Diencephalon (tissue), 1 donor: Measurements from ENCODE around the gene DENND6A. TPM values are rescaled to one million over a fixed set of nuclear protein-coding genes. Genes with fewer than 3 reads are reported as not detected.

Experiments
- small RNA-seq: library from RNA; depleted of rRNA; stranded (forward); fragments of <200 nt; gene quantifications from one replicate; pipeline ENCODE3, GENCODE V24; 2014
- total RNA-seq: library from RNA; depleted of rRNA; stranded (reverse); fragments of >200 nt; gene quantifications from one replicate; pipeline ENCODE4 v1.2.3, GENCODE V29; 2014

DENND6A gene, protein sequence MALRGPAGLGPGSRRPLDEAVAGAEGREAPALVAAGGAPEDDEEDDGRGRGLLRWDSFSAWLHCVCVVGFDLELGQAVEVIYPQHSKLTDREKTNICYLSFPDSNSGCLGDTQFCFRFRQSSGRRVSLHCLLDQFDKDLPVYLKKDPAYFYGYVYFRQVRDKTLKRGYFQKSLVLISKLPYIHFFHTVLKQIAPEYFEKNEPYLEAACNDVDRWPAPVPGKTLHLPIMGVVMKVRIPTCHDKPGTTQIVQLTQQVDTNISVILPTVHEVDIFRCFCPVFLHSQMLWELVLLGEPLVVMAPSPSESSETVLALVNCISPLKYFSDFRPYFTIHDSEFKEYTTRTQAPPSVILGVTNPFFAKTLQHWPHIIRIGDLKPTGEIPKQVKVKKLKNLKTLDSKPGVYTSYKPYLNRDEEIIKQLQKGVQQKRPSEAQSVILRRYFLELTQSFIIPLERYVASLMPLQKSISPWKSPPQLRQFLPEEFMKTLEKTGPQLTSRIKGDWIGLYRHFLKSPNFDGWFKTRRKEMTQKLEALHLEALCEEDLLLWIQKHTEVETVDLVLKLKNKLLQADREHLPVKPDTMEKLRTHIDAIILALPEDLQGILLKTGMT
- 38.3 TPM for total RNA-seq

DNA sequence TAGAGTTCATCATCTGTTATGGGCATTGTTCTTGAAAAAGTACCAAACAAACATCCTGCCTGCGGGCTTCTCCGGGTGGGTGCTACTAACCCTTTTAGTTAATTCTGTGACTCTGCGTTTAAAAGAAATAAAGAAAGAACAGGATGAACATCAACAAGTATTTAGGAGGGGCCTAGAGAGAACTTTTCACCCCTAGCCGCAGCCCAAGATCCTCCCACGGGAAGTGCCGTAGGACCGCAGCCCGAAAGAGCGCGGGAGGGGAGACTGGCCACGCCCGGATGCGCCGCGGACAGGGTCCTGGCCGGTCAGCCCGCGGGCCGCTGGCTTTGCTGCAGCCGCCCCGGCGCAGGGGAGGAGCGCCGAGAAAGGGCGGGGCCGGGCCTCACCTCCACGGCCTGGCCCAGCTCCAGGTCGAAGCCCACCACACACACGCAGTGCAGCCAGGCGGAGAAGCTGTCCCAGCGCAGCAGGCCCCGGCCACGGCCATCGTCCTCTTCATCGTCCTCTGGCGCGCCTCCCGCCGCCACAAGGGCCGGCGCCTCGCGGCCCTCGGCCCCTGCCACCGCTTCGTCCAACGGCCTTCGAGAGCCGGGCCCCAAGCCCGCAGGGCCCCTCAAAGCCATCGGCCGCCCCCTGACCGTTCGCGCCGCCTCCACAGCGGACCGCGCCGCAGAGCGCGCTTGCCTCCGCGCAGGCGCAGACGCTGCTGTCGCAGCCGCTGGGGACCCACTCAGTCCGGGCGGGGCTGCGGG, at the start of gene DENND6A:
Gene DENND6A (minus strand): TSS at position 682 of the 752 bp plus-strand sequence. CDS start 59 bp downstream, at position 623.

GRCh38 chr3:57597127-57597923, 95.6 kb downstream of the DENND6A start, which contains the start of gene ARF4:
Gene ARF4, minus strand, starts transcription at chr3:57597344. Its CDS starts 204 bp downstream, at chr3:57597140.

Small RNA genes within 50 kb of the gene (small RNA-seq; reads per million reads assigned to genes)
- gene RNU6ATAC26P: not detected

Other genes starting within 250 kb of the DENND6A start
- 3.5 TPM for gene DNAH12, start 148.7 kb downstream of the DENND6A start, total RNA-seq
- 19.6 TPM for gene PDE12, start 136.8 kb downstream of the DENND6A start, total RNA-seq
- gene ARF4, start 95.7 kb downstream of the DENND6A start, total RNA-seq: 124 TPM
- gene SLMAP, start 63.2 kb upstream of the DENND6A start, total RNA-seq: 63.4 TPM